GM19043 (cell line): ENCODE measurements around the gene SGMS1.
"Not testable (repeated sequence)": the region's sequence is repeated elsewhere in the genome, so short reads cannot be mapped to it uniquely, and the experiment has no call there.

Experiments
- ATAC-seq: cut with Tn5 transposase; IDR thresholded peaks from one replicate; pipeline ENCODE4 v1.9.1; 2021; ENCODE audit warnings: low read depth; ENCODE audit not compliant: unreplicated experiment

SGMS1 gene

DNA sequence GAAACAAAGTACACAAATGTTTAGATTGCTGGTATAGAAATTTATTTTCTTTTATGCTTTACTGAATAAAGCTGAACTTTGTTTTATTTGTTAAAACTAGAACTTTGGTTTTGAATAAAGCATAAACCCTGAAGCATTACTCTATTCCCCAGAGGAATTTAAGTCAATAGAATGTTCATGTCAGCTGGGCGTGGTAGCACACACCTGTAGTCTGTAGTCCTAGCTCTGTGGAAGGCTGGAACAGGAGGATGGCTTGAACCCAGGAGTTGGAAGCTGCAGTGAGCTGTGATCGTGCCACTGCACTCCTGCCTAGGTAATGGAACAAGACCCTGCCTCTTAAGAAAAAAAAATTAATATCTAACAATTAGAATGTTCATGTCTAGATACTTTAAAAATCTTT is 233.5 kb downstream of the SGMS1 start:
- ATAC-seq, result no peak

DNA sequence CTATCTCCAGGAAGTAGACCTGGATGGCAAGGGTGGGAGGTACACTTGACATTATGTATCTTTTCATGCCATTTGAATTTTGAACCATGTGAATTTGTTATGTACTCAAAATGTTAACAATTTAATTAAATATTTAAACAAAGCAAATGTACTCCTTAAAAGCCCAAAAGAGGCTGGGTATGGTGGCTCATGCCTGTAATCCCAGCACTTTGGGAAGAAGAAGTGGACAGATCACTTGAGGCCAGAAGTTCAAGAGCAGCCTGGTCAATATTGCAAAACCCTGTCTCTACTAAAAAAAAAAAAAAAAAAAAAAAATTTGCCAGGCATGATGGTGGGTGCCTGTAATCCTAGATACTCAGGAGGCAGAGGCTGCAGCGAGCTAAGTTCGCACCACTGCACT is 235.6 kb downstream of the SGMS1 start:
- ATAC-seq, result no peak

DNA sequence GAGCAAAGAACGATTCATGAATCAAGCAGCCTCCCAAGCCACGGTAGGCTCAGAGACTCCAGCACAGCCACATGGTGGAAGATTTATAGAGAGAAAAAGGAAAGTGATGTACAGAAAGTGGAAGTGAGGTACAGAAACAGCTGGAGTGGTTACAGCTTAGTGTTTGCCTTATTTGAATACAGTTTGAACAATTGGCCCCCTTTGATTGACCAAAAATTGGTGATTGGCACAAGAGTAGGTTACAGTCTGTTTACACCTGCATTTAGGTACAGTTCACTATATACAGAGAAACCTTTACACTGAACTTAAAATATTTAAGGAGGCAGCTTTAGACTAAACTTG is 236.1 kb downstream of the SGMS1 start:
- peak; percentile 71 for ATAC-seq

DNA sequence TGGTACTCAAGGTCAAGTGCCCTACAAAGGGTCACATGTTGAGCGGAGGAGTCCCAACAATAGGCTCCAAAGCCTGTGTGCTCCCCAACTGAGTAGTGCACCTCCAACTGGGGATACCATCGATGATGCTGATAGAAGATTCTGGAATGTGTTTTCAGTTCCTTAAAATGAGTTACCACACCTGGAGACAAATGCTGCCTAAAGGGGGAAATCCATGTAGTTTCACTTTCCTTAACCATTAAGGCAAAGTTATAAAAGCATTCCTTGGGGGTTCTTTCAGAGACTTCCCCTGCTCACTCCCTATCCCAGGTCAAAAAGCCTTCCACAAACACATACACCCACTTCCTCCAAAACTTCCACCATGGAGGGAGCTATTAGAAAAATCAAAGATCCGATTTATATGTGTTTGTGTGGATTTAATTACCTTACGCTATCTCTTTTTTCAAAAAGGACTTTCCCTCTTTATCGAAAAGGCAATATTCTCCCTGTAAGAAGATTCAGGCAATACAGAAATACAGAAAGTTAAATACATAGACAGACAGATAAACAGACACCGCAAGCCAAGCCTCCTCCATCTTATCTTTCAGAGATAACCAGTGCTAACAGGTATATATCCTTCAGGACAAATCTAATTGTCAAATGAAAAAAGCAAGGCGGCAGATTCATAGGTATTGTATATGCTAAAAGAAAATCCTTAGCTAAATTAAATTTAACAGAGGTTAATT is 236.6 kb downstream of the SGMS1 start:
- ATAC-seq, result no peak

DNA sequence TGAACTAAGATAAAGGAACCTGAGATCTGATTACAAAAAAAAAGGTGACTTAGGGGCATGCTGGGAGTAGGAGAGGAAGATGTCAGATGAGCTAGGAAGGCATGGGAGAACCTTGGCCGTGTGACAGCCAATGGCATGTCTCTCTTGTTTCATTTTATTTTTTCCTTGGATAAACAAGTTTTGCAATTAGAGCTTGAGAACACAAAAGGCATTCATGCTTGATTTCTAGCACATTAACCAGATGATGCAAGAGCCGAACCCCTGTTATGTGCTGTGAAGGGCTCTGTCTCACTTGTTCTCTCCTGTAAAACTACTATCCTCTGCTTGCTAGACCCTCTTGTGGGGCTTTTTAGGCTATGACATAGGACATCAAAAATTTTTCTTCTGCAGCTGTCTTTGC is 238.1 kb downstream of the SGMS1 start:
- no peak for ATAC-seq

DNA sequence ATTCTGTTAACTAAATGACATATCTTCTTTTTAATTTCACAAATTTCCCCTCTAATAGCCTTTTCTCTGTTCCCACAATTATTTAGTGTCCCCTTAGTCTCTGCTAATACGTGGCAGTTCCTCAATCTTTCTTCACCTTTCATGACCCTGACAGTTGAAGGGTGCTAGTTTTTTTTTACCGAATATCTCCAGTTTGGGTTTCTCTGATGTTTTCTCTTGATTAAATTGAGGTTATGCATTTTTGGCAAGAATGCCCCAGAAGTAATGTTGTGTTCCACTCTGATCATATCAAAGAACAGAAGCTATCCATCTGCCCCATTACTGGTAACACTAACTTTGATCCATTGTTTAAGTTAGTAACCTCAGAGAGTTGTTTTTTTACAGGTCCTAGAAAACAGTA is 238.9 kb downstream of the SGMS1 start:
- ATAC-seq, result no peak

DNA sequence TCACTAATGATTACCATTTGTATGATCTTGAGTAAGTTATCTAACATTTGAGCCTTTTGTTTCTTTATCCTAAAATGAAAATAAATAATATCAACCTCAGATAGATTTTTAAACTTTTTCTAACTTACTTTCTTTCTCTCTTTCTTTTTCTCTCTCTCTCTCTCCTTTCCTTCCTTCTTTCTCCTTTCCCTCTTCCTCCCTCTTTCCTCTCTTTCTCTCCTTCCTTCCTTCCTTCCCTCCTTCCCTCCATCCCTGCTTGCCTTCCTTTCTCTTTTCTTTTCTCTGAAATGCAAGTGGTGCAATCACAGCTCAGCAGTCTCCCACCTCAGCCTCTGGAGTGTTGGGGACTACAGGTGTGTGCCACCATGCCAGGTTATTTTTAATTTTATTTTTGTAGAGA is 239.5 kb downstream of the SGMS1 start:
- ATAC-seq, result no peak

DNA sequence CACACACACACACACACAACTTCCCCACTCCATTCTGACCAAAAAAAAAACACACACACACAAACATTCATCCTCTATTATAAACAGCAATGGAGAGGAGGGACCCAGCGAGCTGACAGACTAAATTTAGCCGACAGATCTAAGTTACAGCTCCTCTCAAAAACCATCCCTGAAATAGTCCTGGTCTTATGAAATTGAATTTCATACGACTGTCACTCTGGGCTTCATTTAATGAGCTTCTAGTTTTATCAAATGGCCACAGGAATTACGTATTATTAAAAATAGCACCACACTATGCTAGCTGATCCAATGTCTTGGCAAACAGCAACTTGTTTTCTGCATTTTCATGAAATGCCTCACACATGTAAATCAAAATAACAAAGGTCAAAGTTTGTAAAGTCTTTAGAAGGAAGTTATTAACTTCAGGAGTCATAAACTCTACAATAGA is 241.2 kb downstream of the SGMS1 start:
- no peak for ATAC-seq

DNA sequence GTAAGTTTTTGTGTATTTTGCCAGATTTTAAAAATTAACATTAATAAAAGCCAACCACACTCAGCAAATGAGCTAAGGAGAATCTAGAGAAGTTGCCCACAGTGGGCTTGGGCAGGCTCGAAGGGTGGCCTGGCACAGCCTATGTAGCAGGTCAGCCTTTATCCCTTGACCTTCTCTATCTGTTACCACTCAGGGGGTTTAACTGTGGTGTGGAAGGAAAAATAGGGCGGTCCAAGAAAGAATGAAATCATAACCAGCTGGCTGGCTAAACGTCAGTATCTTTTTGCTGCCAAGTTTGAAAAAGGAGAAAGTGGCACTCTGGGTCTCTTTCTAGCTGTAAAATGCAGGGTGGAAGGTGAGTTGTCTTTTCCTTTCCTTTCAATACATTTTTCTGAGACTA is 242.1 kb downstream of the SGMS1 start:
- no peak for ATAC-seq

DNA sequence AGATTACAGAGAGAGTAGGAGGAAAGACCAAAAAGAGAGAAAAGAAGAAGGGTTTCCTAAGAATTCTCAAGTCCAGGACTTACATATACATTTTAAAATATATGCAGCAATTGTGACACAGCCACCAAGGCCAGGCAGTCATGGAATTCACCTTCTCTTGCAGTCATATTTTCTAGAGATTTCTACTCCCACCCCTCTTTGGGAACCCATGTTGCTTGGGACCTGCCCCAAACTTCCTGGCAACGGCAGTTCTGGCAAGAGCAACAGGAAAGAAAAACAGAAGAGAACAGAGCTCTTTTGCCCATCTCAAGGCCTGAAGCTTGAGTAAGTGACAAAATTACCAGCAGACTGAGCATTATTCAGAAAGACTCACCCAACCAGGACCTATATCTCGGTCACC is 244.1 kb downstream of the SGMS1 start:
- no peak for ATAC-seq

DNA sequence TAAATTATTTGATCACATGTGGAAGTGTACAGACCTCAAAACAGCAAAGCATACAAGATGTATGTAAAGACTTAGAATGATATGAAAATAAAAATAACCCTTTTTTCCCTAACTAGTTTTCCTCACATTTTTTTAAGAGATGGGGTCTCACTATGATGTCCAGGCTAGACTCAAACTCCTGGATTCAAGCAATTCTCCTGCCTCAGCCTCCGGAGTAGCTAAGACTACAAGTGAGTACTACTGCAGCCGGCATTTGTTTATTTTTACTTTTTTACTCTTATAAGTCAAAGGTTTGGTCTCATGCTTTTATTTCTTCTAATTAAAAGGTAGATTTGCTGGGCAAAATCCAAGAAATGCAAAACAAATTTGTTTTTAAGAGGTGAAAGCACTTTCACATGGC is 248.0 kb downstream of the SGMS1 start:
- ATAC-seq, result no peak

DNA sequence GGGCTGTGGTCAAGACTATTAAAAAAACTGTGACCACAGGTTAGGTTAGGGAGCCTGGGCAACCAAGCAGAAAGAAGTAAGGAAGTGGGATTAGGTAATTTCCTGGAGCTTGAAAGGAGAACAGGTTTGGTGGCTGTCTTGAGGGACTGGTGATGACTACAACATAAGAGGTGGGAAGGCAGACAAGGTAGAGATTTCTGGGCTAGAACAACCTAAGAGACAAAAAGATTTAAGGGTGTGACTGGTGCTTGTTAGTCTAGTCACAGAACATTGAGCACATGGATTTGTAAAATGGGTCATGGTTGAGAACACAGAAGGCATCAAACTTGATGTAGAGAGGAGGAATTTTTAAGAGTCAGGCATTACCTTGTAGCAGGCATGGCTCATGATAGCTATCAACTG is 248.7 kb downstream of the SGMS1 start:
- no peak for ATAC-seq

DNA sequence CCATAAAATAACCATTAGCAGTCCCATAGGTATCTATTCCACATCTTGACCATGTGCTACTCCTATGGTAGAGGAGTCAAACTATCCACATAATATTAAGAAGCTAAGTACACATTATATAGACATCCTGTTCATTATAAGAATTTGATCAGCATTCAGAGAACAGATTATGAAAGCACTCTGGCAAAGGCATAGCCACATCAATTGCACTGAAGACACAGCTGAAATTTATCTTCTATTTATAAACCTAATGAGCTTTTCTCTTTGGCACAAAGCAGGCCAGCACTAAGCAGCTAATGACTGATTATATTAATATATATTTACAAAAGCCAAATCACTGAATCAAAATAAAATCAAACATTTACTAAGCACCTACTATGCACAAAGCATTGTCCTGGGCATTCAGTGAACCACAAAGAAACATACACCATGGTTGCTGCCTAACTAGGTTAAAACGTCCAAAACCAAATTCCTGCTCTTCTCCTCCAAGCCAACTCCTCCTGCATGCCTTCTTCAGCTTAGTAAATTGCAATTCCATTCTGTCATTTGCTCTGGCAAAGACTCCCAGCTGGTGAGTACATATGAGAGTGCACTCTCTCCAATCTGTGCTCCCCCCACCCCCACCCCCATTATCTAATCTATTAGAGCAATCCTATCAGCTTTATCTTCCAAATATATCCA is 249.8 kb downstream of the SGMS1 start:
- ATAC-seq, result no peak

DNA sequence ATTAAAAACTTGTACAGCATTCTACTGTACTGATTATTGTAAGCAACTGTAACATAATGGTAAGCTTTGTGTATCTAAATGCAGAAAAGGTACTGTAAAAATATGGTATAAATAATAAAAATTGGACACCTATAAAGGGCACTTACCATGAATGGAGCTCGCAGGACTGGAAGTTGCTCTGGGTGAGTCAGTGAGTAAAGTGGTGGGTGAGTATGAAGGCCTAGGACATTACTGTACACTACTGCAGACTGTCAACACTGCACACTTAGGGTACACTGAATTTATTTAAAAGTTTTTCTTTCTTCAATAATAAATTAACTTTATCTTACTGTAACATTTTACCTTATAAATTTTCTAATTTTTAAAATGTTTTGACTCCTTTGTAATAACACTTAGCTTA is 253.8 kb downstream of the SGMS1 start:
- no peak for ATAC-seq

DNA sequence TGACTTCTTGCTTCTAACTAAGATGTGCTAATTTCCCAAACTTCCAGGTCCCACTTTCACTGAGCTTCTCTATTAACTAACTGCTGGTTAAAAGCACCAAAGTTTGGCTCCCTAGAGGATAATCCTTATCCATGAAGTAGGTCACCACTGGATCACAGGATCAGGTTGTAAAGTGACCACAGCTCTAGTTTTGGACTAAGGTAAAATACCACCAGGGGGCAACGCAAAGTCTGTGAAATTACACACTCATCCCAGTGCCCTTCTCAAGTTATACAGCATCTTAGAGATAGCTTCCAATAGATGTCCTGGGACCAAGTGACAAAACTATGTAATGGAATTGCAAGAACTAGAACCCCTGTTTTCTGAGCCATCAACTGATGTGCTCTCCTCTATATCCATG is 256.0 kb downstream of the SGMS1 start:
- ATAC-seq, result no peak

DNA sequence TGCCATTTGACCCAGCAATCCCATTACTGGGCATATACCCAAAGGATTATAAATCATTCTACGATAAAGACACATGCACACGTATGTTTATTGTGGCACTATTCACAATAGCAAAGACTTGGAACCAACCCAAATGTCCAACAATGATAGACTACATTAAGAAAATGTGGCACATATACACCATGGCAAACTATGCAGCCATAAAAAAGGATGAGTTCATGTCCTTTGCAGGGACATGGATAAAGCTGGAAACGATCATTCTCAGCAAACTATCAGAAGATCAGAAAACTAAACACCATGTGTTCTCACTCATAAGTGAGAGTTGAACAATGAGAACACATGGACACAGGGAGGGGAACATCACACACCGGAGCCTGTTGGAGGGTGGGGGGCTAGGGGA is 257.3 kb downstream of the SGMS1 start:
- ATAC-seq, result not testable (repeated sequence)

DNA sequence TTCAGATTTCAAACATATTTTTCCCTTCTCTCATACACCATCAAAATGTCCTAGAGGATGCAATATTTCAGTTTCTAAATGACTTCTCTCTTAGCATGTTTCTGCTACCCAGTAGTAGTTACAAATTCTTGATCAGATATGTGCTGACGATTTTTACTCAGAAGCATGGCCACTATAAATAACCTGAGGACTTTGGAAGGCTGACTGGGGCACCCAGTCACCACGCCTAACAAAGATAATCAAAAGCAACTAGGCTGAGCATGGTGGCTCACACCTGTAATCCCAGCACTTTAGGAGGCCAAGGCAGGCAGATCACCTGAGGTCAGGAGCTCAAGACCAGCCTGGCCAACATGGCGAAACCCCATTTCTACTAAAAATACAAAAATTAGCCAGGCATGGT is 259.0 kb downstream of the SGMS1 start:
- not testable (repeated sequence) for ATAC-seq

DNA sequence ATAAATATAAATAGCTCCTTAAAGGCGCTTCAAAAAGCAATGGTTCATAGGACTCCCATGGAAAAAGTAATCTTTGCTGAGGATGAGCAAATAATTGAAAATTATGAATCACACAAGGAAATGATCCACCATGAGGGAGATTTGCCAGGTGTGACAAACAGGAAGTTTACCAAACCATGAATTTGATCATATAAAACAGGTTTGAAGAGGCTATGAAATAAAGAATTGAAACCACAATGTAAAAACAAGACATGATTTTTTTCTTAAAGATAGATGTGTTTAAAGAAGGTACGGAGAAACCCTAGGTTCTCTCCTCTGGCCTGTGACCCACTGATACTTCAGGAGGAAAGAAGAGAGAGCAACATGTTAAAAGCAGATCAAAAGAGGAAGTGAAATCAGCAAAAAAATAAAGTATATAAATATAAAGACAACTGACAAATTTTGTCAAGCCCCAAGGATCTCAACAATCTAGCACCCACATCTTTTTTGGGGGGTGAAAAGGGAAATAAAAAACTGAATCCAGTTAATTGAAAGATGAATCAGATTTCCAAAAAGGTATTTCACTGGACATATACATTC is 261.1 kb downstream of the SGMS1 start:
- ATAC-seq, result peak; percentile 84

DNA sequence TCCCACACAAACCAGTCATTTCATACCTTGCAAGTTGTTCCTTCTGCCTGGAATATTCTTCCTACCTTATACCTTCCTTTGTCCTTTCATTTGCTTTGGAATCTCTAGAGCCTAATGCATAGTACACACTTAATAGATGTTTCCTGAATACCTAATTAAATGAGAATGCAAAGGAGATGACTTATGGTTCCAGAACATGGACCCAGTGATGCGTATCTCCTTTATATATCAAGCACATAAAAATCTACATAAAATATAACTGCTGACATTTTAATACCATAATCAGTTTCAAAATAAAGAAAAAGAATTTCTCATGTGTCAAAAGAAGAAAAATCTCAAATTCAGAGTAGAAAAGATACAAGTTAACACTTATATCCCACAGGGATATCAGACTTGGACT is 261.8 kb downstream of the SGMS1 start:
- ATAC-seq, result no peak

DNA sequence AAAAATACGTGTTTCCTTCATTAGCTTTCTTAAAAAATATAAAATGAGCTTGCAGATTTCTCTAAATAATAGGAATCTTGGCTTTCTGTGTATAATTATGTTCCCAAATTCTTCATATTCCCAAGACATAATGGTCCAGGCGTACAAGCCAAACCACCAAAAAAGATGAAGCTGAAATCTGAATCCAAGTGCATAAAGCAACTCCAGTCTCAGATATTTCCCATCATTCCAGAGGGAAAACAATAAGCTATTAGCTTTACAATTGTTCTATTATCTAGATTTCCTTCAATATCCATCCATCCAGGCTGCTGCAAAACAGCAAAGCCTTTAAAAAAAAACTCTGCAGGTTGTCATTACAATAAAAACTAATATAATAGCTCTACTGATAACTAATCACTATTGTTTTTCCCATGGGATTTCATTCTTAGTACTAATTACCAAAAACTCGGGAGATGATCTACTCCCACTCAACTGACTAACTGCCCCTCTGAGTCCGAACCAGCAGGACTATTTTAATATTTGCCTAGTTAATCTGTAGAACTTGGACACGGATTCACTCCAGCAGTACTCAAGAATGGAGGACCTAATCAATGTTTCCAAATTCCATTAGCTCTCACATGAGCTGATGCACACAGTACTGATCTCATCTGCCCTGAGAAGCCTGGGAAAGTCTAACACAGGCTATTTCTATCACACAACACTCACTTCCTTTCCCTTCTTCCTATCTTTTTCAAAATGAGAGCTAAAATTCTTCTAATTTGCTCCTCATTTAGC is 263.5 kb downstream of the SGMS1 start:
- no peak for ATAC-seq

DNA sequence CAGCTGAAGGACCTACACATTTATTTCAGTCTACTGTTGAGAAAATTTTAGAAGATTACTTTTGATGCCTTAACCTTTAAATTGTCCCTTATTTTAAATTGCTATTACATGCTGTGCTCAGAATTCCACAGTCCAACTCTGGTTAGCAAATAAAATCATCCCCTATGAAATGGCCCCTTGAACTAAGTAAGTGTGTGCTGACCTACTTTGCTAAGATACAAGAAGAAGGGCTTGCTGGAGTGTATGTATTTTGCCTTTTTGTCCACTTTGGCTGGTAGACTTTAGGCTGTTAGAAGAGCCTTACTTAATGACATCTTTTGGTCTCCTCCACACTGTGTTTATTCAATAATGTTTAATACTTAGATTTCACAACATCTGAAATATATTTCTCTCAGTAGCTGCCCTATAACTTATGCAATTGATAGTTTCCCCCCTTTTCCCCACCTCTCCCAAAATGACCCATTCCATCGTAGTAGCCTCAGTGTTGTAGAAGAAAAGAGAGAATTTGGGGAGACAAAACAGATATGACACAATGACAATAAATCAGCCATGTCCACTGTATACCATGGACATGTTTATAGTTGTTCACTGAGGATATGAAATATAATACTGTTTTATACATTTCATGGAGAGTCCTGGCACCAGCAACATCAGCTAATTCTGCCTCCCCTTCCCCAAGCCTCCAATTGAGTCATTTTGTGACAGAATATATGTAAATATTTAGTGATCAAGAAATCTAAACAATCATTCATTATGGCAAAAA is 264.6 kb downstream of the SGMS1 start:
- no peak for ATAC-seq
